Neutrophil (primary cell): ENCODE data around the gene MAMDC2.

Experiments used
- H3K27ac ChIP-seq: fragments of 200-600 bp; sonication (generic); 2 replicates; pipeline ENCODE4 v1.5.1; 2016; ENCODE audit warnings: mild to moderate bottlenecking, moderate library complexity
- H3K27me3 ChIP-seq: fragments of 200-600 bp; sonication (generic); 2 replicates; pipeline ENCODE4 v1.6.0; 2016; ENCODE audit warnings: mild to moderate bottlenecking
- H3K36me3 ChIP-seq: fragments of 200-600 bp; sonication (generic); 2 replicates; pipeline ENCODE4 v1.5.1; 2017
- H3K4me1 ChIP-seq, 2 experiments: fragments of 200-600 bp in 1 of 2; sonication (generic) in 1 of 2; 1 replicate in 1 of 2; 2 replicates in 1 of 2; pipeline versions ENCODE4 v1.5.1 to v1.6.1; 2013 to 2016; ENCODE audit warnings: low read depth in 1 of 2, low read length in 1 of 2, mild to moderate bottlenecking in 1 of 2, moderate library complexity in 1 of 2; ENCODE audit not compliant: control insufficient read depth in 1 of 2, insufficient read depth in 1 of 2
- H3K4me3 ChIP-seq, 2 experiments: fragments of 200-600 bp in 1 of 2; sonication (generic) in 1 of 2; 1 replicate in 1 of 2; 2 replicates in 1 of 2; pipeline ENCODE4 v1.5.1; 2013 to 2016; ENCODE audit warnings: low read depth in 1 of 2, low read length in 1 of 2, mild to moderate bottlenecking in 1 of 2, moderate library complexity in 1 of 2
- H3K9me3 ChIP-seq: fragments of 200-600 bp; sonication (generic); 2 replicates; pipeline ENCODE4 v1.5.1; 2016
- TF ChIP-seq, protein P1 (sequence below): fragments of 200-600 bp; sonication (generic); IDR thresholded peaks from 2 replicates; pipeline ENCODE4 v1.5.1; 2016; ENCODE audit warnings: antibody characterized with exemption

Gene MAMDC2

DNA sequence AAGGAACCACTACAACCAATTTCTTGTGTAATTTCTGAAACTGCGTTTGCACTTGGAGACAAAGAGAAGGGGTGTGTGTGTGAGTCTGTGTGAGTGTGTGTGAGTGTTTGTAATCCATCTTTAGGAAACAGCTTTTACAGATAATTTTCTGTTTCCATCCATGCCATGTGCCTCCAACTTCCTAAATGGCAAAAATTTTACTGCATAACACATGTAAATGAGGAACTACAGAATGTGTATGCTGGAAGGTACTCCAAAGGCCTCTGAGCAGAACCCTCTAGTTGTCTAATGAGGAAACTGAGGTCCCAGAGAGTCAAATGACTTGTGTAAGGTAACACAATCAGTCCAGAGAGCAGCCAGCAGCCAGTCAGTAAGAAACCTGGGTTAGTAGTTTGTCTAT is 20.8 kb downstream of the MAMDC2 start:
- H3K9me3 ChIP-seq = no peaks in the 10 kb centered on the region
- TF ChIP-seq, protein P1, sequence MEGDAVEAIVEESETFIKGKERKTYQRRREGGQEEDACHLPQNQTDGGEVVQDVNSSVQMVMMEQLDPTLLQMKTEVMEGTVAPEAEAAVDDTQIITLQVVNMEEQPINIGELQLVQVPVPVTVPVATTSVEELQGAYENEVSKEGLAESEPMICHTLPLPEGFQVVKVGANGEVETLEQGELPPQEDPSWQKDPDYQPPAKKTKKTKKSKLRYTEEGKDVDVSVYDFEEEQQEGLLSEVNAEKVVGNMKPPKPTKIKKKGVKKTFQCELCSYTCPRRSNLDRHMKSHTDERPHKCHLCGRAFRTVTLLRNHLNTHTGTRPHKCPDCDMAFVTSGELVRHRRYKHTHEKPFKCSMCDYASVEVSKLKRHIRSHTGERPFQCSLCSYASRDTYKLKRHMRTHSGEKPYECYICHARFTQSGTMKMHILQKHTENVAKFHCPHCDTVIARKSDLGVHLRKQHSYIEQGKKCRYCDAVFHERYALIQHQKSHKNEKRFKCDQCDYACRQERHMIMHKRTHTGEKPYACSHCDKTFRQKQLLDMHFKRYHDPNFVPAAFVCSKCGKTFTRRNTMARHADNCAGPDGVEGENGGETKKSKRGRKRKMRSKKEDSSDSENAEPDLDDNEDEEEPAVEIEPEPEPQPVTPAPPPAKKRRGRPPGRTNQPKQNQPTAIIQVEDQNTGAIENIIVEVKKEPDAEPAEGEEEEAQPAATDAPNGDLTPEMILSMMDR = no peak
- no peaks in the 10 kb centered on the region for H3K4me1 ChIP-seq

DNA sequence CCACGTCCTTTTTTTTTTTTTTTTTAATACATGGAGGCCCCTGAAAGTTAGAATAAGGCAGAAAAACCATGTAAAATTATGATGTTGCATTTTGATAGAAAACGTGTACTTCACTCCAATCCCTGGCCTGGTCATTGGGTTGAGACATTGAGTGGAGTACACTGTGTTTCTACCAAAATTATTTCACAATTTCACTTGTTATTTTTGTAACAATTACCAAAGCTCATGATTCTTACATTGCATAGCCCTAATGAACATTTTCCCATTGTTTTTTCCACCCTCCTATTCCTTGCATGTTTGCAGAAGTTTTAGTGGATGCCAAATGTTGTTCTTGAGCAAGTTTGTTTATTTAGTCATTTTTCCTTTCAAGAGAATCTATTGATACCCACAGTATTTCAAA is 21.9 kb downstream of the MAMDC2 start:
- Histone ChIP-seq H3K4me1 (no peaks in the 10 kb centered on the region), H3K27me3 (no peaks in the 10 kb centered on the region), H3K9me3 (no peaks in the 10 kb centered on the region), H3K36me3 (no peaks in the 10 kb centered on the region), H3K4me3 (no peak overlapping the region), H3K27ac (no peak overlapping the region)
- TF ChIP-seq, protein P1 = no peak

More for the DNA sequence above, 20.8 kb downstream of the MAMDC2 start:
- no peaks in the 10 kb centered on the region for H3K27me3 ChIP-seq
- H3K27ac ChIP-seq = no peak overlapping the region
- no peaks in the 10 kb centered on the region for H3K36me3 ChIP-seq
- H3K4me3 ChIP-seq = no peak overlapping the region

DNA sequence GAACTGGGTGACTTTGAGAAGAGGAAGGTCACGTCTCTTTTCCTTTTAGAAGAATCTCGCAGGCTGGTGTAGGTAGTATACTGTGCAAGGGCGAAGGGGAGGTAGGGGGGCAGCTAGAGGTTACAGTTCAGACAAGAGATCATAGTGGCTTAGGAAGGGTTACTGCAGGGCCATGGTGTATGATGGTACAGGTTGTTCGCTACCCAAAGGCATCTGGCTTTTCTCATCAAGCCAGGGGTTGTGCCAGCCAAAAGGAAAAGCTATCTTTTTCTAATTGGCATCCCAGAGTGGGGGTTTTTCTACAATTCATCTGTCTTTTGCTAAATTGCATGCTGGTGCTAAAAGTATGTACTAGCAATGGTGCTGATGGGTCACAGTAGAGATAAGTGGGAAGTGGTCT is 22.8 kb downstream of the MAMDC2 start:
- H3K27ac ChIP-seq = no peak overlapping the region
- H3K9me3 ChIP-seq = no peaks in the 10 kb centered on the region
- H3K36me3 ChIP-seq = no peaks in the 10 kb centered on the region
- TF ChIP-seq, protein P1 = no peak
- H3K4me1 ChIP-seq = no peaks in the 10 kb centered on the region
- H3K4me3 ChIP-seq = no peak overlapping the region
- no peaks in the 10 kb centered on the region for H3K27me3 ChIP-seq

DNA sequence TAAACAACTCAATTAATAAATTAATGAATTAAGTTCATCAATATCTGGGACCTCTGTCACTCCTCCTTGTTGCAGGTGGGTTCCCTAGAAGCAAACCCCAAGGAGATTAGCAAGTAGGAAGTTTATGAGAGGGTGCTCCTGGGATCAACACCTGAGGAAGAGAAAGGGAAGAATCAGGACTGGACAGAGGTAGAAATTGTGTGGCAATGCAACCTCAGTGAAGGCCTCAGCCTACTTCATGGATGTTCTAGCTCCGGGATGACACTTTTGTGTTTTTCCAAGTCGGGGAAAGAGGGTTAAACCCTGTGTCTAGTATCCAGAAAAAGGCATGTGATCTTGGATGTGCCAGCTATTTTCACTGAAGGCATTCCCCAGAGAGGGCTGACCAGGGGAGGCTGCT is 23.2 kb downstream of the MAMDC2 start:
- no peaks in the 10 kb centered on the region for H3K36me3 ChIP-seq
- no peak overlapping the region for H3K4me3 ChIP-seq
- no peak overlapping the region for H3K27ac ChIP-seq
- no peaks in the 10 kb centered on the region for H3K9me3 ChIP-seq
- H3K27me3 ChIP-seq = no peaks in the 10 kb centered on the region
- TF ChIP-seq, protein P1 = no peak
- no peaks in the 10 kb centered on the region for H3K4me1 ChIP-seq

DNA sequence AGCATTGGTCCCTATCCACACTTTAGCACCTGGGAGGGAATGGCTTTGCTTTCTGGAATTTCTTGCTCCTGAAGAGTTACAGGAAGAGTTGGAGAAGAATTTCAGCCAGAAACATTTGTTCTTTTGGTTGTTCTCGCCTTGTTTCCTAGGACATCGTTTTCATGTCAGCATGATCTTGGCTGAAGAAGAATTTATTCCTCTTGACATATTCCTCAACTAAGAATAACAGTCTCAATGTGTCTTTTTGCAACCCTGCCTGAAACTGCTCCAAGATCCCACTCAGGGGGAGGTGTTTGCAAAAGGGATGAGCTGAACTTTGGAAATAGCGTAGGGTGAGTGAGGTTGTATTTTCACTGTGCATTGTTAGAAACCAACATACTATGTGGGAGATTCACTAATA is 26.1 kb downstream of the MAMDC2 start:
- Histone ChIP-seq H3K4me1 (no peaks in the 10 kb centered on the region), H3K27ac (no peak overlapping the region), H3K9me3 (no peaks in the 10 kb centered on the region), H3K4me3 (no peak overlapping the region), H3K36me3 (no peaks in the 10 kb centered on the region), H3K27me3 (no peaks in the 10 kb centered on the region)
- TF ChIP-seq, protein P1 = no peak

DNA sequence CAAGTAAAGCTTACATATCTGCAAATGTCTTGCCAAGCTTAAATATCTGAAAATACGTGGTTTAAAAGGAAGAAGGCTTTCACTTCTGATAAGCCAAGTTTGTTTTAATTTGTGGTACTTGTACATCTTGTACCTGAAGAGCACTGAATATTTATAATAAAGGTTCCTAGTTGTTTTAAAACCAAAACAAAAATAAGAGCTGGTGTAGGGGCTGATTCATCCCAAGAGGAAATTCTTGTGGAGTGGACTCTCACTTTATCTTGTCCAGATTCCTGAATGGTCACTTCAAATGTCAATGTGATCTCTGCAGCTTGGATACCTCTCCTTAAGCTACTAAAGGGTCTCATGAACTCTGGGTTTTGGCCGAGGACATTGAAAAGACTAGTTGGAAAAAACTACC is 29.5 kb downstream of the MAMDC2 start:
- no peaks in the 10 kb centered on the region for H3K9me3 ChIP-seq
- no peaks in the 10 kb centered on the region for H3K4me1 ChIP-seq
- no peak overlapping the region for H3K4me3 ChIP-seq
- TF ChIP-seq, protein P1 = no peak
- no peaks in the 10 kb centered on the region for H3K36me3 ChIP-seq
- H3K27ac ChIP-seq = no peak overlapping the region
- H3K27me3 ChIP-seq = no peaks in the 10 kb centered on the region
